Measurements from ENCODE around the gene GPI. TPM values are rescaled to one million over a fixed set of nuclear protein-coding genes. Genes with fewer than 3 reads are reported as not detected.

The GPI gene
- total and polyA plus RNA-seq, 10 donors = 57.5 to 257 (median 161) TPM

DNA sequence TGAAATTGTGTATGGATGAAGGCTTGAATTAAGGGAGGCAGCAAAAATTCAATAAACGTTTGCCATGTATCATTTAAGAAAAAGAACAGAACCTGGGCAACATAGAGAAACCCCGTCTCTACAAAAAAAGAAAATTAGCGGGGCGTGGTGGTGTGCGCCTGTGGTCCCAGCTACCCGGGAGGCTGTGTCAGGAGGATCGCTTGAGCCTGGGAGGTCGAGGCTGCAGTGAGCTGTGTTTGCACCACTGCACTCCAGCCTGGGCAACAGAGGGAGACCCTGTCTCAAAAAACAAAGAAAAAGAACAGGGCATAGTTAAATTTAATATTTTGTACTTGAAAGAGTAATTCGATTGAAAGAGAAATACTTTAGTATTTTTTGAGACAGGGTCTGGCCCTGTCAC is 64.6 kb downstream of the GPI start:
- TF ChIP-seq POLR2A (IDR thresholded peaks at IDR 0.05) = no peak
- TF ChIP-seq, protein P1, sequence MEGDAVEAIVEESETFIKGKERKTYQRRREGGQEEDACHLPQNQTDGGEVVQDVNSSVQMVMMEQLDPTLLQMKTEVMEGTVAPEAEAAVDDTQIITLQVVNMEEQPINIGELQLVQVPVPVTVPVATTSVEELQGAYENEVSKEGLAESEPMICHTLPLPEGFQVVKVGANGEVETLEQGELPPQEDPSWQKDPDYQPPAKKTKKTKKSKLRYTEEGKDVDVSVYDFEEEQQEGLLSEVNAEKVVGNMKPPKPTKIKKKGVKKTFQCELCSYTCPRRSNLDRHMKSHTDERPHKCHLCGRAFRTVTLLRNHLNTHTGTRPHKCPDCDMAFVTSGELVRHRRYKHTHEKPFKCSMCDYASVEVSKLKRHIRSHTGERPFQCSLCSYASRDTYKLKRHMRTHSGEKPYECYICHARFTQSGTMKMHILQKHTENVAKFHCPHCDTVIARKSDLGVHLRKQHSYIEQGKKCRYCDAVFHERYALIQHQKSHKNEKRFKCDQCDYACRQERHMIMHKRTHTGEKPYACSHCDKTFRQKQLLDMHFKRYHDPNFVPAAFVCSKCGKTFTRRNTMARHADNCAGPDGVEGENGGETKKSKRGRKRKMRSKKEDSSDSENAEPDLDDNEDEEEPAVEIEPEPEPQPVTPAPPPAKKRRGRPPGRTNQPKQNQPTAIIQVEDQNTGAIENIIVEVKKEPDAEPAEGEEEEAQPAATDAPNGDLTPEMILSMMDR (IDR thresholded peaks at IDR 0.05 in 8 of 11, conservative IDR thresholded peaks at IDR 0.05 in 3 of 11) = no peak
- TF ChIP-seq POLR2AphosphoS5 (IDR thresholded peaks at IDR 0.05) = no peak
- WGBS, 5 donors = 63 to 76% (median 73%) methylated on average over 9 of the region's 9 CpGs
- Histone ChIP-seq H3K36me3 (peaks cover 0 to 37% (median 13%) of the 10 kb centered on the region in 6 donors), H3K4me3 (peak overlapping the region in 7 of 8 donors; percentile 85 to 100 (median 96)), H3K9me3 (no peaks in the 10 kb centered on the region), H3K27me3 (replicated peaks in 1 of 7) (no peaks in the 10 kb centered on the region), H3K4me1 (peaks cover 32 to 63% (median 36%) of the 10 kb centered on the region in 6 donors), H3K27ac (peak overlapping the region in 1 of 8 donors; percentile 91)
- intact Hi-C loops (cut with DNase I; ENCODE audit: low total_unique reads) = no loop called here
- DNase-seq = no peak

DNA sequence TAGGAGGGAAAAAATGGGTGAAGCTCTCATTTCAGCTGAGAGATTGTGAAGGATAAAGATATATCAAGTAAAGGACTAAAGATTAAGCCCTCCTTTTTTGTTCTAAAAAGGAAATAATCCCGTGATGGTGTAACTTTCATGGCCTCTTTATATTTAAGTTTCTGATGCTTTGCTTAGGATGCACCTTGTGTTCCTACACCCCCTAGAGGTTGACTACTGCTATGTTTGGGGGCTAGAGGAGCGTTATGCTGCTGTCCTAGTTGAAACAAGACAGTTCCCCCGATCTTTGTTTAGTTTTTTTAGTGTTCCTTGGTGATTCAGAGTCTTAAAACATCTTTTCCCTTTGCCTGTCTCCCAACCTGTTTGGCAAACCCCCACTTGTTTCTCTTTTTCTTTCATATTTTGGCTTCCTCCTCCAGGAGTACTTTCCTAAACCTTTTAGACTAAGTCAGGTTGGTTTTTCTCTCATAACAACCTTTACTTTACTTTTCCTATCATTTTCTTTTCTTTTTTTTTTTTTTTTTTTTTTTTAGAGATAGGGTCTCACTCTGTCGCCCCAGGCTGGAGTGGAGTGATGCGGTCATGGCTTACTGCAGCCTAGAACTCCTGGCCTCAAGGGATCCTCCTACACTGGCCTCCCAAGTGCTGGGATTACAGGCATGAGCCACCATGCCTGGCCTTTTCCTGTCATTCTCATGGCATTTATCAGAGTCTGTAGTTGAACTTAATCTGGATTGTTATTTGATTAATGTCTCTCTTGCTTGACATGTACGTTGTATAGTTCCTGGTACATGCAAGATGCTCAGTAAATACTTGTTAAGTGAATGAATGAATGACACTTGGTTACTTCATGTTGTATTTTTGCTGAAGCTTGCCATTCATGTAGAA is 66.0 kb downstream of the GPI start:
- TF ChIP-seq, protein P1 (IDR thresholded peaks at IDR 0.05 in 8 of 11, conservative IDR thresholded peaks at IDR 0.05 in 3 of 11) = peak in 9 of 11 experiments; percentile 27 to 73 (median 60)
- TF ChIP-seq POLR2AphosphoS5 (IDR thresholded peaks at IDR 0.05) = no peak
- no peak overlapping the region for H3K27ac ChIP-seq
- no peaks in the 10 kb centered on the region for H3K9me3 ChIP-seq
- H3K36me3 ChIP-seq = peaks cover 0 to 51% (median 26%) of the 10 kb centered on the region in 6 donors
- no peak for DNase-seq
- H3K4me3 ChIP-seq = peak overlapping the region in 2 of 8 donors; percentile 96 to 99
- no peaks in the 10 kb centered on the region for H3K27me3 ChIP-seq (replicated peaks in 1 of 7)
- H3K4me1 ChIP-seq = peaks cover 32 to 63% (median 36%) of the 10 kb centered on the region in 6 donors
- intact Hi-C loops (cut with DNase I; ENCODE audit: low total_unique reads) = no loop called here
- WGBS, 5 donors = 39 to 49% (median 45%) methylated on average over 6 of the region's 6 CpGs

DNA sequence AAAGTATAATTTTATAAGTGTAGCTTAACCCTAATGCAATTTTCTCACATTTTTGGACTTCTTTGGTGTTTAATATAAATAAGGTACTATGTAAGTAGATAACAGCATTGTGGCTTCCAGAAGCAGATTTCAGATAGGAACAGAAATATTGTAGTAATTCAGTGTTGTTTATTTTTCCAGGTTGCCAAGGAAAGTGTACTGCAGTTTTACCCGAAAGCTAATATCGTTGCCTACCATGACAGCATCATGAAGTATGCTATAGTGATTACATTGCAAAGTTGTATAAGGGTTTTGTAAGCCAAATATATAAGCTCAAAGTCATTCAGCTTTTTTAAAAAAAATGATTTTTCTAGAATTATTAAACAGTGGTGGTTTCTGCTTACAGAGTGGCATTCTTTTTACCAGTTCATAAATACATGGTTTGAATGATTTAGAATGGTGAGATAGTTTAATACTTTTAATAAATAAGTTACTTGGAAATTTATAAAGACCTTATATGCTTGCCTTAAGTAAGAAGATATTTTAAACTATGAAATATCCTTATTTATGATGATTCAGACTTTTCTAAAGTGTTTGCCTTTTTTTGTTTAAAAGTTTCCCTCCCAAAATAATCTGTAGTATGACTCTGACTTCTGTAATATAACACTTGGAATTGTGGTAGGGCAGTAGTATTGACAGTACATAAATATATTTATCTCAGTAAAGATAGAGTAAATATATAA is 66.8 kb downstream of the GPI start:
- no peak for DNase-seq
- WGBS, 5 donors = 88 to 97% (median 91%) methylated on average over 2 of the region's 2 CpGs
- no peak overlapping the region for H3K4me3 ChIP-seq
- no peak for TF ChIP-seq POLR2AphosphoS5 (IDR thresholded peaks at IDR 0.05)
- no peak for TF ChIP-seq POLR2A (IDR thresholded peaks at IDR 0.05)
- TF ChIP-seq, protein P1 (IDR thresholded peaks at IDR 0.05 in 8 of 11, conservative IDR thresholded peaks at IDR 0.05 in 3 of 11) = no peak
- intact Hi-C loops (cut with DNase I; ENCODE audit: low total_unique reads) = no loop called here
- H3K9me3 ChIP-seq = no peaks in the 10 kb centered on the region
- no peak overlapping the region for H3K27ac ChIP-seq
- H3K36me3 ChIP-seq = peaks cover 0 to 55% (median 33%) of the 10 kb centered on the region in 6 donors
- peaks cover 32 to 63% (median 36%) of the 10 kb centered on the region in 6 donors for H3K4me1 ChIP-seq
- no peaks in the 10 kb centered on the region for H3K27me3 ChIP-seq (replicated peaks in 1 of 7)

DNA sequence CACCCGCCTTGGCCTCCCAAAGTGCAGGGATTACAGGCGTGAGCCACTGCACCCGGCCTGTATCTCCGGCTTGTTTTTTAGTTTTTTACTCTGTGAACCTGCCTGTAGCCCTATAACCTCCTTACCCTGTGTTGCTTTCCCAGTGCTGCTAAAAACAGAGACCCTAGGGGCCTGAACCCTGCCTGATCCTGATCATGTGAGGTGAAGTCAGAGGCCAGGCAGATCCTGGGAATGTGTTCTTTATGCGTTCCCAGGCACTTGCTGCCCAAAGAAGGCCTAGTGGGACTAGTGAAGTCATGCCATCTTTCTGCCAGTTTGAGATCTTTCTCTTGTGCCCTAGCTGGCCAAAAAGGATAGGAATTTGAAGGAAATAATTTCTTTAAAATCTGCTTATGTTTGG is 67.8 kb downstream of the GPI start:
- TF ChIP-seq POLR2A (IDR thresholded peaks at IDR 0.05) = no peak
- no peak for TF ChIP-seq POLR2AphosphoS5 (IDR thresholded peaks at IDR 0.05)
- TF ChIP-seq, protein P1 (IDR thresholded peaks at IDR 0.05 in 8 of 11, conservative IDR thresholded peaks at IDR 0.05 in 3 of 11) = no peak
- no peak overlapping the region for H3K27ac ChIP-seq
- no peaks in the 10 kb centered on the region for H3K9me3 ChIP-seq
- WGBS, 5 donors = 91 to 96% (median 93%) methylated on average over 5 of the region's 5 CpGs
- H3K4me3 ChIP-seq = no peak overlapping the region
- no peaks in the 10 kb centered on the region for H3K27me3 ChIP-seq (replicated peaks in 1 of 7)
- H3K4me1 ChIP-seq = peaks cover 26 to 55% (median 31%) of the 10 kb centered on the region in 6 donors
- H3K36me3 ChIP-seq = peaks cover 0 to 65% (median 42%) of the 10 kb centered on the region in 6 donors
- DNase-seq = no peak
- intact Hi-C loops (cut with DNase I; ENCODE audit: low total_unique reads) = no loop called here
